GM19351 (cell line): Measurements from ENCODE around the gene GABRB1.

Experiments
- ATAC-seq: cut with Tn5 transposase; IDR thresholded peaks from one replicate; pipeline ENCODE4 v1.9.1; 2021; ENCODE audit warnings: mild to moderate bottlenecking, moderate library complexity; ENCODE audit not compliant: unreplicated experiment

Gene GABRB1

DNA sequence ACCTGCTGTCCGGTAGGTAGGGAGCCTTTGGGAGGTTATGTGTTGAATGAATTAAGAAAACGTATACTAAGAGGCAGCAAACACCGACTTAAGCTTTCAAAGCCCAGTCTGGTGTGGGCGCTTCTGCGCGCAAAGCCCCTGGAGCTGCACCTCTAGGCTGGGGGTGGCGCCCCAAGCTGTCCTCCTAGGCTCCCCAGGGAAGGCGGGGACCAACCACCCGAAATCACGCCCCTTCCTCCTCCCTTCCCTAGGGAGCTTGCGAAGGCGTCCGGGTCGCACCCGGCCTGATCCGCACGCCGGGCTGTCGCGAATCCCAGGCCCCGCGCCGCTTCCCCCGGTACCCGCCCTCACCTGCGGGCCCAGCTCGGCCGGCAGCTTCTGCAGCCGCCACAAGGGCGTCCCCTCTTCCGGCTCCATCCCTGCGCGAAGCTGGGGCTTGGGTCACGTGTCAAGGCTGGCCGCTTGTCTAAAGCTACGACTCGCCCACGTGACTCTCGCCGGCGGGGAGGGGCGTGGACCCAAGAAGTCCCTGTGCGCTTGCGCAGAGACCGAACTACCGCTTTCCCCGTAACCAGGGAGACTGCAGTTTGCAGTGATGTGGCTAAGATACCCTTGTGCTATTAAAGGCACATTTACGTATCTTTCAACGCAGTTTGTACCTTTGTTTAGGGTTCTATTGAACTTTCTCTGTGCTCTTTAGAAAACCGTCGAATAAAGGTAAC lies 432.0 kb downstream of the GABRB1 start, which contains the start of gene COMMD8:
Gene COMMD8 (minus strand): TSS at position 468 of the 722 bp plus-strand sequence. CDS start 51 bp downstream, at position 417.
- peak; percentile 79 for ATAC-seq

- peak; percentile 47 for ATAC-seq
Measured at GRCh38 chr4:47465004-47465403, 433.6 kb downstream of the GABRB1 start.

DNA sequence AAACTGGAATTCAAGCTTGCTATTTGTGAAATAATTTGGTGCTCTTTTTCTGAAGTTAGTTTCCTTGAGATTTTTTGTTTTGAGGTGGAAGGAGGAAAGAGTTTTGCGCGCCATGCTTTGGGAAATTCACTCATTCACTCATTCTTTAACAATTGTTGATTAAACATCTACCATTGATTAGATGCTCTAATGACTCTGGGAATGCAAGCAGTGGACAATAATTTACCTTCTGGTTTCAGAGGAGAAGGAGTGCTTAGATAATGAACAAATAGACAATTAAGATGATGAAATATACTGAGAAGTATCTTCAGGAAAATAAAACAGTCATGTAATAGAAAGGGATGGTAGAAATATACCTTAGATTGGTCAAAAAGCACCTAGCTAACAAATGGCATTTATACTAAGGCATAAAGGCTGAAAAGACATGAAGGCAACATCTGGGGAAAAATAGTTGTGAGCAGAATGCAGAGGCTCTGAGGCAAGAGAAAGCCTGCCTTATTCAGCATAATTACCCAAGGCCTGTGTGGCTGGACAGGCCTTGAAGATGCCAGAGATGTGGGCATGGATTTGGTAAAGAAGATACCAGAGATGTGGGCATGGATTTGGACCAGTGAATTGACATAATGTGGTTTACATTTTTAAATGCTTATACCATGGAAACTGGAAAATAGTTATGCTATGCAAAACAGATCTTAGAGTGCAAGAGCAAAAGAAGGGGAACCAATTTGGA lies 434.9 kb downstream of the GABRB1 start:
- ATAC-seq = no peak

DNA sequence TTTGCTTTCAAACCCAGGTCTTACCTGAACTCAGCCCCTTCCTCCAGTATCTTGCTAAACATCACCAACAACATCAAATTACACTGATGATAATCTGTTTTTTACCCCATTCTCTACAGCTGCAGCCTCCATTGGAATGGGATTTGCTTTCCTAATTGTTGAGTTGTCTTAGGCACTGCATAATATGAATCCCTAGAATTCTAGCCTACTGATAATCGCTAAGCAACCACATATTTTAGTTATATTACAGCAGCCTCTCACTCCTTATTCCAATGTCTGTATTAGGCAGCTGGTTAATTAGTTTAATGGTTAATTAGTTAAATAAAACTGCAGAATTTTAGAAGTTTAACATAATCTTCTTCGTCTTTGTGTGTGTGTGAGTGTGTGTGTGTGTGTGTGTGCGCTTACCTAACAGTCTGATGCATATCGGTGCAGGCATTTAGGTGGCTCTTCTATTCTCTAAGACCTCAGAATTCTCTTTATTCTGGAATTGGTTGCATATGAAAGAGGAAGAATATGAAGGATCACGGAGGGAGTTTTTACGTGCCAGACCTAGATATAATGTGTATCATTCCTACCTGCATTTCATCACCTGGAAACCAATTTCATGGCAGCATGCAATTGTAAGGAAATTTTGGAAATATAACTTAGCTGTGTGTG lies 437.5 kb downstream of the GABRB1 start:
- no peak for ATAC-seq

DNA sequence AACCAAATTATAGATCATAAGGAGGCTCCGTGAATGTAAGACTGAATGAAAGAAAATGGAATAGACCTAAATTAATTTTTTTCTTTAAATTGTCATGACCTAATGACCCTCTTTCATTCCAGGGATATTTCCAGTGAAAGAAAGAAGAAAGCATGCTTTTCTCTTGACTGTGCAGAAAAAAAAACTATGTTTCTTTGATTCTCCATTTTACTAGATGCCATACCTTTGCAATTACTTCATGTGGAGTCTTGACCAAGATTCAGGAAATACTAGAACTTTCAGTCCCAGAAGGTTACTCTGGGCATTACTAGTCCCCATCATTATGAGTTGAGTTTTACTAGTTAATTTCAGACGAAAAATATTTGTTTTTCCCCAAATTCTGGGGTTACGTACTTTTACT lies 438.6 kb downstream of the GABRB1 start:
- ATAC-seq = no peak

DNA sequence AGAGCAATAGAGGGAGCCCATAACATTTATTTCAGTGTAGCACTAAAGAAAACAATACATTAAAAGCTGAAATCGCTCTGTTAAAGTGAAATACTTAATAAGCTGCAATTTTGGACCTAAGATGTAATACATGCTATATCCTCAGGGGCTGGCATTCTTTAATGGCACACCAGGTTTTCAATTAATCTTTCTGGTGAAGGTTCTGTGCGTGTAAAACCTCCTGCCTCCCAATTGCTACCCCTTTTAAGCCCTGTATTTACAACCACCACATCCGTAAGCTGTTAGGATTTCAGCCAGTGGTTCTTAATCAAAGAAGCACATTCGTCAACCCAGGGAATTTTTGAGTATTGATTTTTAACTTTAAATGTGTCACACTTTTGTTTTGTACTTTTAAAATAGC lies 439.7 kb downstream of the GABRB1 start:
- ATAC-seq = no peak

- no peak for ATAC-seq
Measured at GRCh38 chr4:47471591-47471990, 440.2 kb downstream of the GABRB1 start.

DNA sequence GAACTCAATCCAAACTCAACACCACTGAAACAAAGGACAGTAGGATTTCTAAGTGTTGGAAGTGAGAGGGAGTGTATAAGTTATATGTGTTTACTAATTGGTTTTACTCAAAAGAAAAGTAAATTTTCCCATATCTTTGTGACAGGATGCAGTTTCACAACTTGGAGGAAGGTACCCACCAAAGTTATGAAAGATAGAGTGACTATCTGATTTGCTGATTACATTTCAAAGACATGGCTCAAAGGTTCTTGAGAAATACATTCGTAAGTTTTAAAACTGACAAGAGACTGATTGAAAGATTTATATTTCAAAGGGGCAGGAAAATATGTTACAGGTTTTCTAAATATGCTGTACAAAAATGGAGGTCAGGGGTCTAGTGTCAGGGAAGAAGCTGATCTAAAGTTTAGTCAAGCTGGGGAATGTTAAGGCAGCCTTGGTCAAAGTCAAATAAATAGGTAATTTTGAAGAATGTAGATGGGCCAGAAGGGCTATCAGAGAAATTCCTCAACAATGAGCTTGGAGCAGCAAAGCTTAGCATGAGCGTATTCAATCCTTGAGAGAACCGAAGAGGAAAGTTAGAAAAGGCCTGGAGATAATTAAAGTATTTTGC lies 441.9 kb downstream of the GABRB1 start:
- ATAC-seq = no peak

DNA sequence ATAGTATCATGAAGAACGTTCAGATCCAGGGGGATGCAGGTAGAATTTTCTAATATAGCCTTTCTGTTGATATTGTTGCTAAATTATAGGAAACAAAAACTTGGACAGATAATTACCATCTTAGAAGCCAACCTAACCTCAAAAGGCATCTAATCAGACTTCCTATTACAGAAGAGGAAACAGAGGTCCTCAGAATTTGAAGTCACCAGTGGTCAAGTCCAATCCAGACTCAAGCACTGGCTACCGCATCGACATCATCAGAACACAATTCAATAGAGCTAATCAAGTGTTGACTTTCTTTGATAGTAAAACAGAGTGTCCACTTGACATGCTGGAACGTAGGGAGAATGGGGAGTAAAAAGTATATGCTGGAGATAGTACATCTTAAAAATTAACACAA lies 443.4 kb downstream of the GABRB1 start:
- no peak for ATAC-seq

GRCh38 chr4:47475411-47475810 lies 444.0 kb downstream of the GABRB1 start:
- ATAC-seq = no peak
